ENCODE data around the gene FBXW4.
"Not testable (repeated sequence)": the region's sequence is repeated elsewhere in the genome, so short reads cannot be mapped to it uniquely, and the experiment has no call there.

The FBXW4 gene

DNA sequence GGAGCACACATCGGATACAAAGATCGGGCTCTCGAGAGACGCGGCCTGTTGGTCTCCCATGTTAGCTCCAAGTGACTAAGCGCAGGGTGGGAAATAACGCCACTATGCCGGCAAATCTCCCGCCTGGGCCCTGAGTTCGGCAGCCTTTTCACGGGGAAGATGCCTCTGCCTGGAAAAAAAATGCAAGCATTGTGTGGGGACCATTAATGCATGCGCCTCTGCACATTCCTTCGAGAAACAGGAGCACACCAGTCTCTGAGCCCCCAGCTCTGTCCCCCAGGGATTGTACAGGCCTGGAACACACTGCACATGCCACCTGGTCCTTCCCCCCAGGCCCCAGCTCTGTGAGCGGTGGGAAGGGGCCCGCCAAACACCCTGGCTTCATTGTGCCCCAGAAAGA lies 44.1 kb downstream of the FBXW4 start:
- no peak for DNase-seq

GRCh38 chr10:101649525-101650085 lies 45.4 kb downstream of the FBXW4 start:
- no peak for DNase-seq

DNA sequence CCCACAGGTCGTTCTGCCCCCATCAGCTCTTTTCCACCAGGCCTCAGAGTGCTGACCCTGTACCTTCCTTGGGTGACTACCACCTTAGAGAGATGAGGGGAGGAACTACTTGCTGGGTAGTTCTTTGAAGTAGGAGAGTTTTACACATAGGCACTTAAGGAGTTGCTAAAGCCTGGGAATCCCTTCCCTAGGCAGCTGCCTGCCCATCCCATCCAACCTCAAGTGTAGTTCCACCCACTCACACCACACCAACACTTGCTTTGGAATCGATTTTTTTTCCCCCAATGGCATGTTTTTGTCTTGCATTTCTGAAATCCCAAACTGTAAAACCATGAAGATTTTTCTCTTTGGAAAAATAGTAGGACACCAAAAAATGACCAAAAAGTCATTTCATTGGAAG lies 47.7 kb downstream of the FBXW4 start:
- no peak for DNase-seq

DNA sequence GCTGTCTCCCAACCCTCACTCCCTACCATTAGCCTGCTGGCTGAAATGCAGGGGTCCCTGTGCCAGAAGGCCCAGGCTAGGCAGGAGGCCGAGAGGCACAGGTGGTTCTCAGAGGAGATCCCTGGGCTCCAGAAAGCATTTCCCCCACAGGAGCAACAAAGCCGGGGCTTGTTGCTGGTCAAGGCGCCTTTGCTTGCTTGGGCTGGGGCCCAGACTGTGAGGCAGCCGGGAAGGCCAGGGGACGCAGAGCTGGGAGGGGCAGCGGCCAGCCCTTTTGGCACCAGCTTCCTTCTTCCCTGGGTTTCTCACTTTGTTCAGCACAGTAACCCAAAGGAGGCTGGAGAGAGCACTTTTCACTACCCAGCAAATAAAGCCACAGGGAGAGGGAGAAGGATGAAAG lies 48.6 kb downstream of the FBXW4 start:
- DNase-seq, result no peak

DNA sequence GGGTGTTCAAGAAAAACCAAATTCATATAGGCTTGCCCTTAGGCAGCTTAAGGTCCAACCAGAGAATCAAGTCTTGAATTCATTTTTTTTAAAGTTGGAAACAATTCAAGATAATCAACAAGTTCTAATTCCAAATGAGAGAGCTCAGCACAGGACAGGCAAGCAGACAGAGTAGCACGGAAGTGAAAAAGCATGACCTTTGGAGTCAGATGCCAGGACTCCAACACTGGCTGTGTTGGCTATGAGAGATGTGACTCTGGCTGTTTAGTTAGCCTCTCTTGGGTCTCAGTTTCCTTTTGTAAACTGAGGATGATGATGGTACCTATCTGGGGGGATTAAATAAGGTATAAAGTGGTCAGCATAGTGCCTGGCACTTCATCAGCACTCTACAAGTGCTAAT lies 49.3 kb downstream of the FBXW4 start:
- DNase-seq, result no peak

GRCh38 chr10:101644002-101644401 lies 51.0 kb downstream of the FBXW4 start:
- DNase-seq, result no peak

DNA sequence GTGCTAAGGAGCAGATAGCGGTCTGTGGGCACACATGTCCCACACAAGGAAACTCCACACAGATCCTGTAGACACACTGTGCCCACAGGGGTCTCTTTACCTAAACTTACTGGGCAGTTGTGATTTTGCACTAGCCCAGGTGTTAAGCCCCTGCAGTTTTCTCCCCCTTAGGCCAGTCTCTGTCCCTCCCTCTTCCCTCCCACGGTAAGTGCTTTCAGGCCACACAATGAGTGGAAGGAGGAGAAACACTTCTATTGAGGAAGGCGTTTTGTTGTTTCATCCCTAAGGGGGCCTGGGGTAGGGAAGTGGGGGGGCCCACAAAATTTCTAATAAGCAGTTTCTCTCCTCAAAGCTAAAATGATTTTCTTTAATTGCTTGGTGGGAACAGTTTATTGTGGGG lies 51.4 kb downstream of the FBXW4 start:
- no peak for DNase-seq

GRCh38 chr10:101639141-101639900 lies 55.6 kb downstream of the FBXW4 start:
- no peak for DNase-seq

- DNase-seq, result not testable (repeated sequence)
Measured at GRCh38 chr10:101633510-101633909, 61.5 kb downstream of the FBXW4 start.

DNA sequence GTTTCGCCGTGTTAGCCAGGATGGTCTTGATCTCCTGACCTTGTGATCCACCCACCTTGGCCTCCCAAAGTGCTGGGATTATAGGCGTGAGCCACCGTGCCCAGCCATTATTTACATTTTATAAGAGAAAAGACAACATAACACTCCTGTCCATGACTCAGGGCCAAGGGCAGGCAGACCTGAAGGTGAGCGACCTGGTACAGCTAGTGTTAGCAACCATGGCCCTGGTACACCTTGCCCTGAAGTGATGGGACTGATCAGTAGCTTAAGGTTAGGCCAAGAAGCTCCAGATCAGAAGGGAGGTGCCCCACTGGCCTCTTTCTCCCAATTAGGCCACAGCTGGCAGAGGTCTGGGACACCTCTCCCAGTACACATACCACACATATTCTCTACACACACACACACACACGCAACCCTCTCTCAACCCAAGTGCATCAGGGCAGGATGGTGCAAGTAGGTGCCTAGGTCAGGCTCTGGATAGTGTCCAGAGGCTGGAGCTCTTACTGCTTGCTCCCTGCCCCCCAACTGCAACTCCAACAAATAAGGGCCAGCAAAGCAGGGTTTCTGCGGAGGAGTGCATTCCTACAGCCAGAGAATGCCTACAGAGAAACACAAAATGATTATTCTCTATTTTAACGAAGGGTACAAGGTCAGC lies 63.0 kb downstream of the FBXW4 start:
- no peak for DNase-seq

DNA sequence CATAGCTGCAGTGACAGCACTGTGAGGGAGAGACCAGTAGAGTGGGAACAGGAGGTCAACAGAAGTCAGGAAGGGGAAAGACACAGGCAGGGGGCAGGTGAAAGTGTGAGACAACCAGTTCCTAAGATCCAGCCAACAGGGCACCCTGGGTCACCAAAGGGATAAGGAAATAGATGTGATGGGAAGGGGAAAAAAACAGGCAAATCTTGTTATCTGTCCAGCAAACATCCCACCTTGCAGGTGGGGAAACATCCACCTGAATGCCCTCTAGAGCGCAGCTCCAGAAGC lies 64.4 kb downstream of the FBXW4 start:
- DNase-seq, result no peak

DNA sequence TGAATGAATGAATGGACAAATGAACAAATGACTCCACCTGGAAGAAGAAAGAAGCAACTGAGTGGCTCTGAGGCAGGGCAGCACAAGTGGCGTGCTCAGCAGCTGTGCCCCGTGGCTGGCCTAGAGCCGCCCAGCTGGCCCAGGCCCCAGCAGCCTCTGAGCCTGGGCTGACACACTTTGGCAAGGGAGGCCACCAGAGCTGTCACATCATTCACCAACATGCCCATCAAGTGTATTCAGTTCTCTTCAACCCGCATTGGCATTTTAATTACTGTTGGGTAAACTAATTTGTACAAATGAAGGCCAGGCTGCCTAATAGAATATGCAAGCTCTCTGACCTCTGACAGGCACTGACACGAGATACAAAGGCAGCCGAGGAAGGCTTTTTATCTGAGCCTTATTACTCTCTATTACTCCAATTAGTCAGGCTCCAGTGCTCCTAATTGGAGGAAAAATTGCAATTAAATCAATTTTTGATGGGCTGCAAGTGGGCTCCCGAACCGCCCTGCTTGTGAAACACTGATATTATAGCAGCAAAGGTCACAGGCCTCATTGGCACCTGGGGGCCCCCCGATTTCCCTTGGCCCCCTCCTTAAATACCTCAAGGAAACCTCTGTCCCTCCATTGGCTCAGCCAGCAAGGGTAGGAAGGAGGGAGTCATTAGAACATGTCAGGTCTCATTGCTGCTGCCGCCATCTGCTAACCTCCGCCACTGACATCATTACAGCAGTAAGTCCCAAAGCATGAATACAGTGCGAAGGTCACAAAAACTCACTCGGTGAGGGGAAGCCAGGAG lies 64.9 kb downstream of the FBXW4 start:
- no peak for DNase-seq

DNA sequence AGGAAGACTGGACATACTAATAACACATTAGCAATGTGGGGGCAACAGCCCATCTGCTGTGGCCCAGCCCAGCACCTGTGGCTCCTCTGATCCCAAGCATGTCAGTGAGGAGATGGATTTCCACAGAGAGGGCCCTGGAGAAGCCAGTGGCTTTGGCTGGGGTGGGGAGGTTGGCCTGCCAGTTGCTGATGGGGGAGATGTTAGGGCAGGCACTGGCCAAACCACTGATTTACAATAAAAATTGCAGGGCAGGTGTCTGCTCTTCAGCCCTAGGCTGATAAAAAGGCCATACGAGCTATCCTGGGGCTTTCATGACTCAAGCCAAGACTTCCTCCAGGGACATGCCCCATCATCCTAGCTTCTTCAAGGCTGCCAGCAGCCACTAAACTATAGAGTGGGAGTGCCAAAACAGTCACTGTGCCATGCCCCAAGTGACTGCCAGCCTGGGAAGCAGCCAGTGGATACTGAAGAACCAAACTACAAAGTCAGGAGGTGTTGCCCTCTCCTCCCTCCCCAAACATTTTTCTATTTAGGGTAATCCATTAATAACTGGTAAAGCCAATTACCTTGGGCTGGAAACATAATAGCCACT lies 69.1 kb downstream of the FBXW4 start:
- no peak for DNase-seq

- no peak for DNase-seq
Measured at GRCh38 chr10:101624526-101625102, 70.4 kb downstream of the FBXW4 start.

DNA sequence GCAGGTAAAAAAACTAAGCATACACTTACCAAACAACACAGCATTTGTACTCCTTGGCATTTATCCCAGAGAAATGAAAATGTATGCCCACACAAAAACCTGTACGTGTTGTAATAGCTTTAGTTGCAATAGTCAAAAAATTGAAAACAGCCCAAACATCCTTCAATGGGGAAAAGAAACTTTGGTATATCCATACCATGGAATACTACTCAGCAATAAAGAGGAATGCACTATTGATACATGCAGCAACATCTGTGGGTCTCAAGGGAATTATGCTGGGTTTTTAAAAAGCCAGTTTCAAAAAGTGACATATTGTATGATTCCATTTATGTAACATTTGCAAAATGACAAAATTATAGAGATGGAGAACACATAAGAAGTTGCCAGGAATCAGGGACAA lies 71.4 kb downstream of the FBXW4 start:
- DNase-seq, result no peak

DNA sequence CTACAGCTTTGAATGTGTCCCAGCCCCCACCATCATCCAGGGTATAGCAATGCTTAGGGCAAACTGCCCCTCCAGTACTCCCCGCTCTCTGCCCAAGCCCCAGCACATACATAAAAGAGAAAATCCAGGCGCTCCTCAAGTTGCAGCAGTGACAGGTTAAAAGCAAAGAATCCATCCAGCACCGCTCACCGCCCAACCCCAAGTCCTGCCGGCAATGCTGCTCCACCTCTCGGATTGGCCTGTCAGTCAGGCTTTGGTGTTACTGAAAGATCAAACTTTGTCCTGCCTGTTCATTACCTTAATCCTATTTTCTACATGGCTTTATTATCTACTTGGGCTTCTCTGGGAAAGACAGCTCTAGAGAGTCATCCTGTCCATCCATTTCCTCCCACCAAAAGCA lies 75.0 kb downstream of the FBXW4 start:
- DNase-seq, result no peak

- DNase-seq, result no peak
Measured at GRCh38 chr10:101618871-101619270, 76.1 kb downstream of the FBXW4 start.

DNA sequence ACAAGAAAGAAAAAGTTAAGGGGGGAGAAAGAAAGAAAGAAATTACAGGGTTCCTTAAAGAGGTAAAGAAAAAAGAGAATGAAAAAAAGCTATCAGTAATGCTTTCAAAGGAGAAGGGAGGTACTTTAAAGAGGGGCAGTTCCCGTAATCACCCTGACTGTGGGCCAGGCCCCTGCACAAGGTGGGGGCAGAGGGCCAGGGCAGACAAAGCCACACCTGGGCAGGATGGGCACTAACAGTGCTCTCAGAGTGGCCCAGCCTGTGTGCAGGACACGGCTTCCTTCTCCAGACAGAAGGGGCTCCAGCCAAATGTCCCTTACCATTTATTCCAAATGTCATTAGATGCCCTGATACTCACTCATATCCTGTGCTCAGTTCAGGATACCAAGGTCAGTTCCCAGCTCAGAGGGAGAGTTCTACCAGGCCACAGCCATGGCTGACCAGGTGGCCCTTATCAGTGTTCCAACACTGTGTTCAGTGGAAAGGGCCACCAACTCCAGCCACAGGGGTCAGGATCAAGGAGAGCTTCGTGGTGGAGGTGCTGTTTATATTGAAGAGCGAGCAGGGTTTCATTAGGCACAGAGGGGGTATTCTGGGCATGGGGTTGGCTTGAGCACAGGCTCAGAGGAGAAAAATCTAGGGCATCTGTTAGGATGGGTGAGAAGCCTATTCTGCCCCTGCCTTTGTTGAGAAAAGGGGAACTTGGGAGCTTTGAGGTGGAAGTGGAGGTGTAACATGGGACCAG lies 77.0 kb downstream of the FBXW4 start:
- DNase-seq, result no peak

DNA sequence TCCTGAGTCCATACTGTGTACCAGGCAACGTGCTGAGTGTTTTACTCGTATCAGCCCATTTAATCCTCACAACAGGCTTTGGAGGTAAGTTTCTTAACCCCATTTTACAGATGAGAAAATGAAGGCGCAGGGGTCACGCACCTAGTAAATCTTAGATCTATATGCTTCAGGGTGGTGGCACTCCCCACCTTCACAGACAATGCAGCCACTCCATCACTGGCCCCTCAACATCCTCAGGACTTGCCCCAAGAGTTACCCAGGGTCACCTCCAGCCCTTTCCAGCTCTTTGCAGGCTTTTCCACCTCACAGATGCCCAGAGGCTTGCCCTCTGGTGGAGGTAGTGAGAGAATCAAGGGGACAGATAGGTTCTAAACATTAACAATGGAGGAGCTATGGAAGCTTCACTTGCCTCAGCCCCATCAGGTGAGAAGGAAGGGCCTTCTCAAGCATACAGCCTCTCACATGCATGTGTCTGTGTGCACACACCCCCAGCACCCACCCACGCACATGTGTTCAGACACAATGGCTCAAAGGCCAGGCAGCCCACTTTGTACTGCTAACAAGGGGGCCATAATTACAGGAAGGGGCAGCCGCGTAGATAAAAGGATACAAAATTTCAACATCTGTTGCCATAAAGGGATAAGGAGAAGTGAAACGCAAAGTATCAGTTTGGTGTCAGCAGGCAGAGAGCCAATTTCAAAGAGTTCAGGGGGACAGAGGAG lies 77.7 kb downstream of the FBXW4 start:
- no peak for DNase-seq

DNA sequence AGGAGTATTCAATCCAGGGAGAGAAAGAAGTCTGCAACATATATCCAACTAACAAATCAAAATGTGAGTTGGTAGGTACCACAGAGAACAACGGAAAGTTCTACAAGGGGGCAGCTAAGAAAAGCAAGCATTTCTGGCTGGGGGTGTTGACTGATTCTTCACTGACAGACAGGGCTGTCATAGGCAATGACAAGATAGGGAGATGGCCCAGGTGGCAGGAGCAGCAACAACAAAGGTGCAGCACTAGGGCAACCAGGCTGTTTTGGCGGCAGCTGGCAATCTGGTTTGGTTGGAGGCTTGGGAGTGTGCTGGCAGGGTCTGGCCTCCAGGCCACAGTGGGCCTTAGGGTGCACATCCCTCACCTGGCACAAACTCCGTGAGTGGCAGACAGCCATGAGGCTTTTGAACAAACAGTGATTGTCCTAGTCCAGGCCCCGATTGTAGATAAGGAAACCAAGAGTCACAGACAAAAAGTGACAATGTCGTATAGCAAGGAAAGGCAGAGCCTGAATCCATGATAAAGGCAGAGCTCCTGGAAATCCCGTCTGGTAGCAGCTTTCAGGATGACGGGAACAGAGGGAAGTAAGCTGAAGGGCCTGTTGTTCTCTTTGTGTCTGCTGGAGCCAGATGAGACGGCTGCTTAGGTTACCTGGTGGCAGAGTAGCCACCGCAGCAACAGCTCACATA lies 78.4 kb downstream of the FBXW4 start:
- DNase-seq, result no peak

All from effector CD8-positive, alpha-beta T cell (primary cell).